Iris pigment epithelial cell (primary cell): ENCODE data around the gene SDHAF4.
"Not testable (repeated sequence)": the region's sequence is repeated elsewhere in the genome, so short reads cannot be mapped to it uniquely, and the experiment has no call there.

Experiments
- DNase-seq: peaks from one replicate; pipeline ENCODE4 v3.0.0-alpha.2; 2011; ENCODE audit warnings: low read depth

SDHAF4 gene

DNA sequence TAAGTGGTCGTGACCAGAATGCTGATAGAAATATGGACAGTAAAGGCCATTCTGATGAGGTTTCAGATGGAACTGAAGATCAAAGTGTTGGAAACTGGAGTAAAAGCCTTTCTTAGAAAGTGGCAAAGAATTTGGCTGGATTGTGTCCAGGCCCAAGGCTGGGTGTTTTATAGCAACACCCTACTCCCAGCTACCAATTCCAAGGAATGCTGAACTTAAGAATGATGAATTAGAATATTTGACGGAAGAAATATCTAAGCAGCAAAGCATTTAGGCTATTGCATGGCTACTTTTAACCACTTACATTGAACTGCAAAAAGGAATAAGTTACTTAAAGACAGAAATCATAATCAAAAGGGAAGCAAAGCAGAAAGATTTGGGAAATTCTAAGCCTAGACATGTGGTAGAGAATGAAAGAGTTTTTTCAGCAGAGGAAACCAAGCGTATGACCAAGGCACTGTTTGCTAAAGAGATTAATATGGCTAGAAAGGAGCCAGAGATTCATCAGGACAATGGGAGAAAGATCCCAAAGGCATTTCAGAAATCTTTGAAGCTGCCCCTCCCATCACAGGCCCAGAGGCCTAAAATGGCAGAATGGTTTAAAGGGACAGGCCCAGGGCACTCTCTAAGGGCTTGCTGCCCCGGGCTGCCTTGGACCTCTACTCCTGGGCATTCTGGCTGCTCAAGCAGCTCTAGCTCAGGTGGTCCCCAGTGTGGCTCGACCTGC is 25.8 kb downstream of the SDHAF4 start:
- no peak for DNase-seq

DNA sequence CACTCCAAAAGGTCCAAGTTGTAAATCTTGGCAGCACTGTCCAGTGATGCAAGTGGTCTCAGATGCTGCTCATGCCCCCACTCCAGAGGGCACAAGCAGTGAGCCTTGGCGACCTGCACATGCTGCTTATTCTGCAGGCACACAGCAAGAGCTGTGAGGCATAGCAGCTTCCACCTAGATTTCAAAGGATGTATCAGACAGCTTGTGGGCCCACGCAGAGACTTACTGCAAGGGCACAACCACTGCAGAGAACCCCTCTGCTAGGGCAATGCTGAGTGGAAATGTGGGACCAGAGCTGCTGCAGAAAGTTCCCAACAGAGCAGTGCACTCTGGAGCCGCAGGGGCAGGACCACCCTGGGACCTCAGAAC is 26.4 kb downstream of the SDHAF4 start:
- no peak for DNase-seq

- DNase-seq: no peak
Observed at GRCh38 chr6:70599187-70599586, 32.5 kb downstream of the SDHAF4 start.

DNA sequence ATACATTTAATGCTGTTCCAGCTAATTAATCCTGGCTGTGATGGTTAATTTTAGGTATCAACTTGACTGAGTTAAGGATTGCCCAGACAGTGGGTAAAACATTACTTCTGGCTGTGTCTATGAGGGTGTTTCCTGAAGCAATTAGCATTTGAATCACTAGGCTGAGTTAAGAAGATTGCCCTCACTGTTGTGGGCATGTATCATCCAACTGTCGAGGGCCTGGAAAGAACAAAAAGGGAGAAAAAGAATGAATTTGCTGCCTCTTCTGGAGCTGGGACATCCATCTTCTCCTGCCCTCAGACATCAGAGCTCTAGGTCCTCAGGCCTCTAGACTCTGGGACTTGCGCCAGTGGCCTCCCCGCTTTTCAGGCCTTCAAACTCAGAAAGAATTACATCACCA is 34.3 kb downstream of the SDHAF4 start:
- no peak for DNase-seq

GRCh38 chr6:70604254-70604653 is 37.5 kb downstream of the SDHAF4 start:
- DNase-seq: no peak

DNA sequence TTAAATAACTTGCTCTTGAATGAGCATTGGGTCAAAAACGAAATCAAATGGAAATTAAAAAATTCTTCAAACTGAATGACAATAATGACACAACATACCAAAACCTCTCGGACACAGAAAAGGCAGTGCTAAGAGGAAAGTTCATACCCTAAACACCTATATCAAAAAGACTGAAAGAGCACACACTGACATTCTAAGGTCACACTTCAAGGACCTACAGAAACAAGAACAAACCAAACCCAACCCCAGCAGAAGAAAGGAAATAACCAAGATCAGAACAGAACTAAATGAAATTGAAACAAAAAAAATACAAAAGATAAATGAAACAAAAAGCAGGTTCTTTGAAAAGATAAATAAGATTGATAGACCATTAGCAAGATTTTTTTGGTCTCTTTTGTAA is 40.6 kb downstream of the SDHAF4 start:
- not testable (repeated sequence) for DNase-seq

GRCh38 chr6:70609181-70609580 is 42.5 kb downstream of the SDHAF4 start:
- DNase-seq: not testable (repeated sequence)

- no peak for DNase-seq
Observed at GRCh38 chr6:70616728-70617260, 50.1 kb downstream of the SDHAF4 start.

DNA sequence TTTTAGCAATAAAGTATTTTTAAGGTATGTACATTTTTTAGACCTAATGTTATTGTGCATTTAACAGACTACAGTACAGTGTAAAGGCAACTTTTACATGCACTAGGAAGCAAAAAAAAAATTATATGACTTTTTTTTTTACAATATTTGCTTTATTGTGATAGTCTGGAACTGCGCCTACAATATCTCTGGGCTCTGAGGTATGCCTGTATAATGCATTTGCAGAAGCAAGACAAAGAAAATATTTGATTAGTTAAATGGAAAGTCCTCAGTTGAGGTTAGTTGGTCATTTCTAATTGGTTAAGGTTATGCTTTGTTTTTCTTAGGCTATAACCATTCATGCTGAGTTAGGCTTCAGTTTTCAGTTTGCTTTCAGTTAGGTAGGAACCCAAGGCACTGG is 54.0 kb downstream of the SDHAF4 start:
- no peak for DNase-seq

DNA sequence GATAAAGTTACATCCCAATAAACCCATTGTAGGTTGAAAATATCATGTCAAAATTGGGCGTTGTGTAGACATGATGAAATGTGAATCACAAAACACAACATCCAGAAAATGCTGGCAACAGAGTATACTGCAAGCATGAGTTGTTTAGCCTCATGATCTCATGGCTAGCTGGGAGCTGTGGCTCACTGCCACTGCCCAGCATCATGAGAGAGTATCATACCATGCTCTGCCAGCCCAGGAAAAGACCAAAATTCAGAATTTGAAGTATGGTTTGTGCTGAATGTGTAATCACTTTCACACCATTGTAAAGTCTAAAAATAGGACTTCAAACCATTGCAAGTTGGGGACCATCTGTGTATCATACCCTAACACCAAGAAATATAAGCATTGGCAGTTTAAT is 55.7 kb downstream of the SDHAF4 start:
- DNase-seq: no peak

DNA sequence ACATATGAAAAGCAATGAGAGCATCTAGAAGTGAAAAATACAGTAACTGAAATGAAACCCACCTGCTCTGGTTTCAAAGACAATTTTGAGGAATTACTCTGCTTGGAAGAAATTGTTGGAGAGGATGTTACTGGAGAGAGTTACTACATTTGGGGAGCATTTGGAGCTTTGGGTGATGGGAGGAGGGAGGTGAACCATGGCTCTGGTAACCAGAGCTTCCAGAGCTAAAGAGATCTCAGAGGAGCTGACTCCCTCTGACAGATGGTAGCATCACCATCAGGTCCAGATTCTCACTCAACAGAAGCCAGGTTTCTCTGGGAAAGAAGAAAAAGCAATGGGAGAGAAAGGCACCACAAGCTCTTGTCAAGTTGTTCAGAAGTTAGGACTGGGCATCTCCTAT is 58.7 kb downstream of the SDHAF4 start:
- DNase-seq: no peak

DNA sequence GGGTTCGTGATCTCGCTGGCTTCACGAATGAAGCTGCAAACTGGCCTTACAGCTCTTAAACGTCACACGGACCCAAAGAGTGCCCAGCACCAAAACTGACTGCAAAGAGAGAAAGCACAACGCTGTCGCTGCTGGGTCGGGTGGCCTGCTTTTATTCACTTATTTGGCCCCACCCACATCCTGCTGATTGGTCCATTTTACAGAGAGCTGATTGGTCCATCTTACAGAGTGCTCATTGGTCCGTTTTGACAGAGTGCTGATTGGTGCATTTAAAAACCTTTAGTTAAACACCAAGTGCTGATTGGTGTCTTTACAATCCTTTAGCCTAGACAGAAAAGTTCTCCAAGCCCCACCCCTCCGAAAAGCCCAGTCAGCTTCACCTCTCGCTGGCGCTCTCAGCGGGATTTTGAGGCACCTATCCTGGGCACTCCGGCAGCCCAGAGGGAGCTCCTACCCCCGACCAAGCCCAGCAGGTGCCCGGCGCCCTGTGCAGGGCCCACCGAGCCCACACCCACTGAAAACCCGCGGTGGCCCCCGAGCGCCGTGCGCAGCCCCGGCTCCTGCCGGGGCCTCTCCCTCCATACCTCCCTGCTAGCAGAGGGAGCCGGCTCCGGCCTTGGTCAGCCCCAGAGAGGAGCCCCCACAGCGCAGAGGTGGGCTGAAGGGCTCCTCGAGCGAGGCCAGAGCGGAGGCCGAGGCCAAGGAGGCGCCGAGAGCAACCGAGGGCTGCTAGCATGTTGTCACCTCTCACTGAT is 60.9 kb downstream of the SDHAF4 start:
- DNase-seq: no peak

- DNase-seq: no peak
Observed at GRCh38 chr6:70629929-70630328, 63.2 kb downstream of the SDHAF4 start.

DNA sequence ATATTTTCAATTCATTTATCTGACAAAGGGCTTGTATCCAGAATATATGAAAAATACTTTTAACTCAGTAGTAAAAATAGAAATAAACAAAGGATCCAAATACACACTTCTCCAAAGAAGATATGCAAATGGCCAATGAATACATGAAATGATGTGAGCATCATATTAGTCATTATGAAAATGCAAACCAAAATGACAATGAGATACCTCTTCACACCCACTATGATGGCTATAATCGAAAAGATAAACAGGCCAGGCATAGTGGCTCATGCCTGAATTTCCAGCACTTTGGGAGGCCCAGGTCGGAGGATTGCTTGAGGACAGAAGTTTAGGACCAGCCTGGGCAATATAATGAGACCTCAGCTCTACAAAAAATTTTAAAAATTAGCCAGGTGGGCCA is 67.1 kb downstream of the SDHAF4 start:
- no peak for DNase-seq

GRCh38 chr6:70636596-70636995 is 69.9 kb downstream of the SDHAF4 start:
- no peak for DNase-seq

DNA sequence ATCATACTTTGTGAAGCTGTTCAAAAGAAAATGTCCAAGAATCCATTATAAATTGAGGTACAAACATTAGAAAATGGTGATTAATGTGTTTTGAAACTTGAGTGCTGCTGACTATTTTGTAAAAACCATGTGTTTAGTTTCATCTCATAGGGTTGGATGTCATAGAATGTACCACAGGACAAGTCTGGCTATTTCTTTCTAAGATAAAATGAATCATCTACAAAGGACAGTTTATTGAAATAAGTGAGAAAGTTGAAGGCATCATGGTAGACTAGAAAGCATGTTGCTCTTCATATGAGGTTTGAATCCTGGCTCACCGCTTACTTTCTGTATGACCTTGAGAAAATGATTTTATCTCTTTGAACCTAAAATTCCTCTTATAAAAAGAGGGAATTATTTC is 71.7 kb downstream of the SDHAF4 start:
- no peak for DNase-seq
